ENCODE results near the gene SMURF1.

Gene SMURF1

GRCh38 chr7:99080679-99081078 lies 63.2 kb downstream of the SMURF1 start:
- TF ChIP-seq ZFP3 (CRISPR knock-in tag; IDR thresholded peaks at IDR 0.05) (no peak), CREB5 (CRISPR knock-in tag; IDR thresholded peaks at IDR 0.05; ENCODE audit: low read depth) (no peak), TCF4 (CRISPR knock-in tag; IDR thresholded peaks at IDR 0.05; ENCODE audit: borderline replicate concordance) (no peak)
- ATAC-seq, result no peak; the same call in 2 of the 3 replicates

- ATAC-seq, result peak; percentile 32; the same call in 2 of the 3 replicates
- TF ChIP-seq RARB (CRISPR knock-in tag; IDR thresholded peaks at IDR 0.05) (no peak), CREB5 (CRISPR knock-in tag; IDR thresholded peaks at IDR 0.05; ENCODE audit: low read depth) (no peak), ZC3H10 (CRISPR knock-in tag; IDR thresholded peaks at IDR 0.05) (no peak), ZNF8 (CRISPR knock-in tag; IDR thresholded peaks at IDR 0.05) (no peak), ZNF70 (CRISPR knock-in tag; IDR thresholded peaks at IDR 0.05) (no peak), ZNF565 (CRISPR knock-in tag; conservative IDR thresholded peaks at IDR 0.05; ENCODE audit: low read depth) (no peak), BACH2 (CRISPR knock-in tag; IDR thresholded peaks at IDR 0.05; ENCODE audit: borderline replicate concordance) (no peak), TOX (CRISPR knock-in tag; IDR thresholded peaks at IDR 0.05; ENCODE audit: borderline replicate concordance) (no peak), ISL1 (CRISPR knock-in tag; IDR thresholded peaks at IDR 0.05) (no peak), ZFP3 (CRISPR knock-in tag; IDR thresholded peaks at IDR 0.05) (no peak), PPARA (CRISPR knock-in tag; IDR thresholded peaks at IDR 0.05; ENCODE audit: borderline replicate concordance) (no peak)
Measured at GRCh38 chr7:99079104-99079503, 64.8 kb downstream of the SMURF1 start.

GRCh38 chr7:99078416-99078815 lies 65.5 kb downstream of the SMURF1 start:
- TF ChIP-seq ESRRG (CRISPR knock-in tag; IDR thresholded peaks at IDR 0.05), result no peak
- TF ChIP-seq ARNTL (CRISPR knock-in tag; IDR thresholded peaks at IDR 0.05; ENCODE audit: borderline replicate concordance, low read depth), result no peak
- no peak for TF ChIP-seq TCF4 (CRISPR knock-in tag; IDR thresholded peaks at IDR 0.05; ENCODE audit: borderline replicate concordance)
- no peak for TF ChIP-seq TOX (CRISPR knock-in tag; IDR thresholded peaks at IDR 0.05; ENCODE audit: borderline replicate concordance)
- no peak for TF ChIP-seq ISL1 (CRISPR knock-in tag; IDR thresholded peaks at IDR 0.05)
- no peak for TF ChIP-seq BACH2 (CRISPR knock-in tag; IDR thresholded peaks at IDR 0.05; ENCODE audit: borderline replicate concordance)
- TF ChIP-seq CSDC2 (CRISPR knock-in tag; IDR thresholded peaks at IDR 0.05), result no peak
- TF ChIP-seq PPARA (CRISPR knock-in tag; IDR thresholded peaks at IDR 0.05; ENCODE audit: borderline replicate concordance), result no peak
- TF ChIP-seq TSHZ2 (CRISPR knock-in tag; IDR thresholded peaks at IDR 0.05), result no peak
- no peak for TF ChIP-seq ZFP30 (CRISPR knock-in tag; IDR thresholded peaks at IDR 0.05)
- TF ChIP-seq OSR1 (CRISPR knock-in tag; IDR thresholded peaks at IDR 0.05), result no peak
- no peak for TF ChIP-seq RARB (CRISPR knock-in tag; IDR thresholded peaks at IDR 0.05)
- no peak for TF ChIP-seq ZNF8 (CRISPR knock-in tag; IDR thresholded peaks at IDR 0.05)
- ATAC-seq, result no peak

GRCh38 chr7:99076615-99077014 lies 67.3 kb downstream of the SMURF1 start:
- no peak for ATAC-seq
- no peak for TF ChIP-seq CSDC2 (CRISPR knock-in tag; IDR thresholded peaks at IDR 0.05)
- no peak for TF ChIP-seq ARNTL (CRISPR knock-in tag; IDR thresholded peaks at IDR 0.05; ENCODE audit: borderline replicate concordance, low read depth)
- TF ChIP-seq PATZ1 (CRISPR knock-in tag; IDR thresholded peaks at IDR 0.05; ENCODE audit: borderline replicate concordance), result no peak
- TF ChIP-seq CREB5 (CRISPR knock-in tag; IDR thresholded peaks at IDR 0.05; ENCODE audit: low read depth), result no peak
- no peak for TF ChIP-seq OSR1 (CRISPR knock-in tag; IDR thresholded peaks at IDR 0.05)
- no peak for TF ChIP-seq TOX (CRISPR knock-in tag; IDR thresholded peaks at IDR 0.05; ENCODE audit: borderline replicate concordance)
- TF ChIP-seq RARB (CRISPR knock-in tag; IDR thresholded peaks at IDR 0.05), result no peak
- no peak for TF ChIP-seq ZC3H10 (CRISPR knock-in tag; IDR thresholded peaks at IDR 0.05)
- TF ChIP-seq ZFP30 (CRISPR knock-in tag; IDR thresholded peaks at IDR 0.05), result no peak
- TF ChIP-seq GLIS3 (CRISPR knock-in tag; IDR thresholded peaks at IDR 0.05), result no peak
- TF ChIP-seq ZNF565 (CRISPR knock-in tag; conservative IDR thresholded peaks at IDR 0.05; ENCODE audit: low read depth), result no peak
- TF ChIP-seq PPARA (CRISPR knock-in tag; IDR thresholded peaks at IDR 0.05; ENCODE audit: borderline replicate concordance), result no peak
- TF ChIP-seq ESRRG (CRISPR knock-in tag; IDR thresholded peaks at IDR 0.05), result no peak
- no peak for TF ChIP-seq TCF4 (CRISPR knock-in tag; IDR thresholded peaks at IDR 0.05; ENCODE audit: borderline replicate concordance)
- TF ChIP-seq POU6F1 (CRISPR knock-in tag; IDR thresholded peaks at IDR 0.05; ENCODE audit: borderline replicate concordance, low read depth), result no peak
- no peak for TF ChIP-seq BACH2 (CRISPR knock-in tag; IDR thresholded peaks at IDR 0.05; ENCODE audit: borderline replicate concordance)
- no peak for TF ChIP-seq CSRNP3 (CRISPR knock-in tag; IDR thresholded peaks at IDR 0.05)
- TF ChIP-seq ZNF70 (CRISPR knock-in tag; IDR thresholded peaks at IDR 0.05), result no peak
